HG03520 (cell line): Measurements from ENCODE around the gene ZBTB44.
"Not testable (repeated sequence)": the region's sequence is repeated elsewhere in the genome, so short reads cannot be mapped to it uniquely, and the experiment has no call there.

ENCODE experiments used
- ATAC-seq: cut with Tn5 transposase; IDR thresholded peaks from one replicate; pipeline ENCODE4 v1.9.1; 2021; ENCODE audit warnings: mild to moderate bottlenecking, moderate library complexity; ENCODE audit not compliant: unreplicated experiment

The ZBTB44 gene

GRCh38 chr11:130251763-130252162 is 63.0 kb downstream of the ZBTB44 start:
- not testable (repeated sequence) for ATAC-seq

GRCh38 chr11:130249929-130250328 is 64.8 kb downstream of the ZBTB44 start:
- not testable (repeated sequence) for ATAC-seq

GRCh38 chr11:130249371-130249770 is 65.3 kb downstream of the ZBTB44 start:
- no peak for ATAC-seq

- no peak for ATAC-seq
These were observed 67.4 kb downstream of the ZBTB44 start for GRCh38 chr11:130247319-130247718.

- no peak for ATAC-seq
These were observed 68.0 kb downstream of the ZBTB44 start for GRCh38 chr11:130246738-130247137.

GRCh38 chr11:130246270-130246669 is 68.4 kb downstream of the ZBTB44 start:
- ATAC-seq, result no peak

- not testable (repeated sequence) for ATAC-seq
These were observed 69.3 kb downstream of the ZBTB44 start for GRCh38 chr11:130245375-130245774.

GRCh38 chr11:130244848-130245247 is 69.9 kb downstream of the ZBTB44 start:
- no peak for ATAC-seq

GRCh38 chr11:130243816-130244215 is 70.9 kb downstream of the ZBTB44 start:
- ATAC-seq, result peak; percentile 73

GRCh38 chr11:130241713-130242112 is 73.0 kb downstream of the ZBTB44 start:
- no peak for ATAC-seq

- no peak for ATAC-seq
These were observed 77.3 kb downstream of the ZBTB44 start for GRCh38 chr11:130237282-130238006.

- no peak for ATAC-seq
These were observed 80.4 kb downstream of the ZBTB44 start for GRCh38 chr11:130234315-130234714.

GRCh38 chr11:130233888-130234287 is 80.8 kb downstream of the ZBTB44 start:
- not testable (repeated sequence) for ATAC-seq

- ATAC-seq, result not testable (repeated sequence)
These were observed 81.2 kb downstream of the ZBTB44 start for GRCh38 chr11:130233486-130233885.

GRCh38 chr11:130227373-130227772 is 87.3 kb downstream of the ZBTB44 start:
- ATAC-seq, result no peak

GRCh38 chr11:130223291-130223971 is 91.3 kb downstream of the ZBTB44 start:
- ATAC-seq, result no peak

- no peak for ATAC-seq
These were observed 94.2 kb downstream of the ZBTB44 start for GRCh38 chr11:130220311-130221035.

GRCh38 chr11:130219148-130219547 is 95.6 kb downstream of the ZBTB44 start:
- ATAC-seq, result no peak

GRCh38 chr11:130218501-130219070 is 96.1 kb downstream of the ZBTB44 start:
- no peak for ATAC-seq

- no peak for ATAC-seq
These were observed 97.3 kb downstream of the ZBTB44 start for GRCh38 chr11:130217133-130218031.
